OCI-LY7 (cell line): ENCODE results near the gene SPATS2L. TPM values are rescaled to one million over a fixed set of nuclear protein-coding genes. Genes with fewer than 3 reads are reported as not detected.

Experiments used
- BruUV-seq: library from RNA; stranded (reverse); fragments of 400-500 nt; replicated peaks from 2 replicates; lab custom pipeline; 2021; lab: Mats Ljungman, UMichigan
- CTCF ChIA-PET: fragments of 300-600 bp; sonication (Branson Sonifier 250); formaldehyde crosslinking; loops from one replicate; lab custom pipeline; 2022; ENCODE audit warnings: antibody characterized with exemption; ENCODE audit not compliant: unreplicated experiment; lab: Charles Lee
- POLR2A ChIA-PET: fragments of 300-600 bp; sonication (Branson Sonifier 250); formaldehyde crosslinking; loops from one replicate; lab custom pipeline; 2022; ENCODE audit warnings: antibody characterized with exemption; lab: Charles Lee
- DNase-seq: peaks from one replicate; pipeline ENCODE4 v3.0.0-alpha.2; 2015; ENCODE audit warnings: low spot score
- H2AFZ ChIP-seq: fragments of 200-600 bp; sonication (generic), shearing (Covaris generic); 2 replicates; pipeline ENCODE4 v1.6.1; 2014; ENCODE audit warnings: mild to moderate bottlenecking, antibody characterized with exemption, low read length, moderate library complexity
- H3K27ac ChIP-seq: fragments of 200-600 bp; sonication (generic); 2 replicates; pipeline ENCODE4 v1.5.1; 2014; ENCODE audit warnings: mixed run types, low read depth, mild to moderate bottlenecking, moderate library complexity, low read length, inconsistent platforms; ENCODE audit not compliant: poor library complexity, severe bottlenecking
- H3K36me3 ChIP-seq: fragments of 200-600 bp; sonication (generic); 2 replicates; pipeline ENCODE4 v1.6.1; 2014; ENCODE audit warnings: mild to moderate bottlenecking, antibody characterized with exemption, low read length, moderate library complexity, mixed read lengths; ENCODE audit not compliant: insufficient read depth
- H3K4me1 ChIP-seq: fragments of 200-600 bp; sonication (generic); 2 replicates; pipeline ENCODE4 v1.5.1; 2014; ENCODE audit warnings: mild to moderate bottlenecking, low read length; ENCODE audit not compliant: insufficient read depth, poor library complexity, severe bottlenecking
- H3K4me2 ChIP-seq: fragments of 200-600 bp; sonication (generic); 2 replicates; pipeline ENCODE4 v1.6.1; 2014; ENCODE audit warnings: mild to moderate bottlenecking, low read length
- H3K4me3 ChIP-seq: fragments of 200-600 bp; sonication (generic); 2 replicates; pipeline ENCODE4 v1.5.1; 2014; ENCODE audit warnings: mild to moderate bottlenecking, low read depth, low read length; ENCODE audit not compliant: poor library complexity, severe bottlenecking
- H3K79me2 ChIP-seq: fragments of 200-600 bp; sonication (generic); 2 replicates; pipeline ENCODE4 v1.6.1; 2016; ENCODE audit warnings: low read depth, mild to moderate bottlenecking, low read length, moderate library complexity, mixed read lengths; ENCODE audit not compliant: insufficient read depth
- H3K9me2 ChIP-seq: fragments of 200-600 bp; sonication (generic); 2 replicates; pipeline ENCODE4 v1.6.1; 2016; ENCODE audit warnings: mild to moderate bottlenecking, low read length, mixed read lengths; ENCODE audit not compliant: insufficient read depth
- H3K9me3 ChIP-seq: fragments of 200-600 bp; sonication (generic); 2 replicates; pipeline ENCODE4 v1.6.1; 2014; ENCODE audit warnings: mild to moderate bottlenecking, mixed run types, low read length, mixed read lengths
- H4K20me1 ChIP-seq: fragments of 200-600 bp; sonication (generic); 2 replicates; pipeline ENCODE4 v1.6.1; 2014; ENCODE audit warnings: mild to moderate bottlenecking, antibody characterized with exemption, low read length, moderate library complexity, mixed read lengths; ENCODE audit not compliant: insufficient read depth
- CTCF ChIP-seq: fragments of 200-600 bp; sonication (generic); conservative IDR thresholded peaks from 2 replicates; pipeline ENCODE4 v1.5.1; 2014; ENCODE audit warnings: mild to moderate bottlenecking, antibody characterized with exemption, low read length, moderate library complexity, mixed read lengths
- EZH2phosphoT487 ChIP-seq: fragments of 200-600 bp; sonication (generic); IDR thresholded peaks from 2 replicates; pipeline ENCODE4 v1.6.1; 2018; ENCODE audit warnings: low read depth, borderline replicate concordance, mild to moderate bottlenecking, mixed run types, antibody characterized with exemption, low read length, moderate library complexity, mixed read lengths
- intact Hi-C: fragments of 100-400 bp; cut with micrococcal nuclease; formaldehyde crosslinking; loops from one replicate; pipeline ENCODE4 v1.10.0; 2022; ENCODE audit not compliant: unreplicated experiment
- total RNA-seq, 2 experiments: library from RNA; depleted of rRNA in 1 of 2; stranded (reverse); fragments of >200 nt in 1 of 2; shearing (Covaris generic) in 1 of 2; gene quantifications; 2 replicates each; pipeline ENCODE4 v1.2.3, GENCODE V29; 2014 to 2022

The SPATS2L gene
- total RNA-seq, 2 experiments from 2014 or later, result 3.1 to 5.2 TPM

DNA sequence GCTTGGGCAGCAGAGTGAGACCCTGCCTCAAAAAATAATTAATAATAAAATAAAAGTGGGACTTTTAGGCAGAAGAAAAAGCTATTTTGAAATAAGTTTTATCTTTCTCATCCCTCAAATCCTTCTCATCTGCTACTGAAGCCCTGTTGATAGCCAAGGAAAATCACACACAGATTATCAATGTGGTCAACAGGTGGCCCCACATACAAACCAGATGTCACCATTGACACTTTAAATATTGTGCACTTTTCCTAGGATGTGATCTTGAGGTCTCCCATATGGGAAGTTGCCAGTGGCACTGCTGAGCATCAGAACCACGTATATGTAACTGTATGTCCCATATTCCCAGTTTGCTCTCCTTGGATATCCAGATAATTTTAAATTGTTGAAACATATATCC lies 138.8 kb downstream of the SPATS2L start:
- Histone ChIP-seq H3K79me2 (no peaks in the 10 kb centered on the region), H2AFZ (no peak overlapping the region), H4K20me1 (no peaks in the 10 kb centered on the region), H3K4me3 (no peak overlapping the region), H3K4me1 (no peaks in the 10 kb centered on the region), H3K9me2 (no peaks in the 10 kb centered on the region), H3K9me3 (no peaks in the 10 kb centered on the region), H3K27ac (no peak overlapping the region), H3K36me3 (no peaks in the 10 kb centered on the region), H3K4me2 (no peak overlapping the region)
- POLR2A ChIA-PET, result no interaction called here
- intact Hi-C loops, result loop anchor here (1.0 kb wide), 1 partner anchor 26 kb away; no protein-coding TSS in a partner anchor
- CTCF ChIA-PET, result no interaction called here
- DNase-seq, result no peak
- BruUV-seq, result no TSS peak
- TF ChIP-seq CTCF, result peak; percentile 50; the same call in 1 of the 2 replicates
- TF ChIP-seq EZH2phosphoT487, result no peak

DNA sequence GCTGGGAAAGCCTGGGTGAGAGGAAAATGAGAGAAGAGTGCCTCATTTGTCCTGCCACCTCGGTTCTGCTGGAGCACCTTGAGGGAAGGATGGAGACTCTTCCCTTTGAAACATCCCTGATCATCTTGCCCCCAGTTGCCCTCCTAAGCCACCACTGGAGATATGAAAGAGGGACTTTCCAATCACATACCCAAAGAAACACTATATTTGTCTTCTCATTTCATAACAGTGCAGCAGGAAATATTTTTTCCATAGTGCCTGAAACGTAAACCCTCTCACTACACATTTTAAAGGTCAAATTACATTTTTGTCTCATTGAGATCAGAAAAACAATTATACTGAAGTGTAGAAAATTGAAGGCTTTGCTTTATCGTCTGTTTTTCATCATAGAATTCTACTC lies 140.1 kb downstream of the SPATS2L start:
- ChIA-PET CTCF (no interaction called here), POLR2A (interaction anchor here (1.4 kb wide), 1 partner anchor 9 kb away, joined by 3 read pairs; no protein-coding TSS in a partner anchor)
- no peaks in the 10 kb centered on the region for H3K9me2 ChIP-seq
- no peak for DNase-seq
- TF ChIP-seq EZH2phosphoT487 (no peak), CTCF (no peak)
- no peak overlapping the region for H3K4me3 ChIP-seq
- H3K9me3 ChIP-seq, result no peaks in the 10 kb centered on the region
- peaks cover 9% of the 10 kb centered on the region for H3K4me1 ChIP-seq
- H3K79me2 ChIP-seq, result no peaks in the 10 kb centered on the region
- no peak overlapping the region for H3K27ac ChIP-seq
- no peak overlapping the region for H2AFZ ChIP-seq
- H3K4me2 ChIP-seq, result no peak overlapping the region
- BruUV-seq, result no TSS peak
- no peaks in the 10 kb centered on the region for H4K20me1 ChIP-seq
- intact Hi-C loops, result no loop called here
- no peaks in the 10 kb centered on the region for H3K36me3 ChIP-seq

DNA sequence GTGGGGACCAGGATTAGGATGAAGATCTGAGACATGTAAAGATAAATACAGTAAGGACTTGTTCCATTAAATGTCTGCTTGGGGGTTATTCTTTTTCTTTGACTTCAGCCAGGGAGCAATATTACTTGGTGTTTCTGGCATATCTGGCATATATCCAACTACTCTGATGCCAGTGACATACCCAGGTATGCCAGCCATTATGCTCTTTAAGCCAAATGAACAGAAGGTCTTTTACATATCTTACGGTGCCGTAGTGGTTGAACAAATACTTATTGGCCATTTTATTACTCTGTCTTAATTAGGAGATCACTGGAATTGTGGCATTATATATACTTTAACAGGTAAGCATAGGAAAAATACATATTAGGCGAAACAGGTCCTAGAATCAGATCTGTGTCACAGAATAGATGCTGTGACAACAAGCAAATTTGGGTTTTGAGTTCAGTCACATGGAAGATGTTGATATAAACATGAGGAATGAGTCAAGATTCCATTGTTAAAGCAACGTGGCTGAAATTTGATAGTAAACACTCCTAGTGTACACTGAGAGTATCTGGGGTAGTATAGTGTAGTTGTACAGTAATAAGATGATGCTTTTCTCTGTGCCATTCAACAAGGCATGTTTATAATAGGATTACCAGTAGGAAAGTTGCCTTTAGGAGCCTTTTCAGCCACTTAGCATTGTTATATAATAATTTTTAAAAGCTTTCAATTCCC lies 140.8 kb downstream of the SPATS2L start:
- no peak overlapping the region for H3K4me3 ChIP-seq
- no peaks in the 10 kb centered on the region for H3K36me3 ChIP-seq
- peaks cover 12% of the 10 kb centered on the region for H3K4me1 ChIP-seq
- TF ChIP-seq CTCF, result no peak
- no peak for TF ChIP-seq EZH2phosphoT487
- ChIA-PET CTCF (interaction anchor here (1.1 kb wide), 1 partner anchor 23 kb away, joined by 3 read pairs; no protein-coding TSS in a partner anchor), POLR2A (interaction anchor here (1.4 kb wide), 1 partner anchor 8 kb away, joined by 3 read pairs; no protein-coding TSS in a partner anchor)
- H3K9me2 ChIP-seq, result no peaks in the 10 kb centered on the region
- no peak overlapping the region for H3K4me2 ChIP-seq
- no peak for DNase-seq
- intact Hi-C loops, result no loop called here
- H3K79me2 ChIP-seq, result no peaks in the 10 kb centered on the region
- H3K9me3 ChIP-seq, result peaks cover 3% of the 10 kb centered on the region; the same call in 1 of the 2 replicates
- no peak overlapping the region for H2AFZ ChIP-seq
- H4K20me1 ChIP-seq, result no peaks in the 10 kb centered on the region
- no peak overlapping the region for H3K27ac ChIP-seq
- BruUV-seq, result no TSS peak
